NOMO-1 treated with dmso at 0.1 percent for 144 hours (cell line): ENCODE data around the gene C22orf15.

ENCODE experiments used
- DNase-seq: peaks from one replicate; lab custom pipeline; 2025; ENCODE audit not compliant: unreplicated experiment; lab: John Stamatoyannopoulos, UW

The C22orf15 gene

DNA sequence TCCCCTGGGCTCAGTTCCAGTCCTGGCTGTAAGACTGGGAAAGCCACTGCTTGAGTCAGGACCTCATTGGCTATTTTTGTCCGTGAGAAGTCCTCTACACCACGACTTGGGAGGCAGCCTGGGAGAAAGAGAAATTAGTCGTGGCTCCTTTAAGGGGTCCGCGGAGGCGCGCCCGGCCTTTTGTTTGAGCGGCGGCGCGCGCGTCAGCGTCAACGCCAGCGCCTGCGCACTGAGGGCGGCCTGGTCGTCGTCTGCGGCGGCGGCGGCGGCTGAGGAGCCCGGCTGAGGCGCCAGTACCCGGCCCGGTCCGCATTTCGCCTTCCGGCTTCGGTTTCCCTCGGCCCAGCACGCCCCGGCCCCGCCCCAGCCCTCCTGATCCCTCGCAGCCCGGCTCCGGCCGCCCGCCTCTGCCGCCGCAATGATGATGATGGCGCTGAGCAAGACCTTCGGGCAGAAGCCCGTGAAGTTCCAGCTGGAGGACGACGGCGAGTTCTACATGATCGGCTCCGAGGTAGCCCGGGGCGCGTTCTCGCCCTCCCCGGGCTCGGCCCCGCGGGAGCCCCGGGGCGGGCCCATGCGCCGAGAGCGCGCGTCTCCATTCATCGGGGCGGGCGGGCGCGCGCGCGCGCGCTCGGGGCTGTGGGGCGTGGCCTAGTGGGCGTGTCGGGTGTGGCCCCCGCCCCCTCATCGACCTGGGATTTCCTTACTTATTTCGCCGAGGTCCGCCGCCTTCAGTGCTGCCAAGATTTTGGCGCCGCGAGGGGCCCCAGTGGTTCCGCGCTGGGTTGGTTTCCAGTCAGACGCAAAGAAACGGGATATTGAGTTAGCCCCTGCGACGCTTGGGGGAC, 24.2 kb downstream of the C22orf15 start, which contains the start of gene SMARCB1:
SMARCB1 (plus strand) TSS at position 215 of the 848 bp plus-strand sequence; CDS start at position 419, 204 bp downstream.
- peak; percentile 71 for DNase-seq

DNA sequence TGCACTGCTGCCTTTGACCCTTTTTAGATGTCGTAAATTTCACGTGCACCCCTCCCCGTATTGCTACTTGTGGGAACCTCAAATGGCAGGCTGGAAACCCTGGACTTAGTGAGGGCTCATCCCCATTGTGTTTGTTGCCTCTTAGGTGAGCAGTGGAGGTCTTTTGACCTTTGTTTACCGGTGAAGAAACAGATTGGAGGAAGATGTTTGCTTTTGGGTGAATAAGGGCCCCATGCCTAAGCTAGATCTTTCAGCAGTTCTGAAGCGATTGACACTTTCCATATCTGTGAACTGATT, 24.8 kb downstream of the C22orf15 start:
- DNase-seq: no peak

DNA sequence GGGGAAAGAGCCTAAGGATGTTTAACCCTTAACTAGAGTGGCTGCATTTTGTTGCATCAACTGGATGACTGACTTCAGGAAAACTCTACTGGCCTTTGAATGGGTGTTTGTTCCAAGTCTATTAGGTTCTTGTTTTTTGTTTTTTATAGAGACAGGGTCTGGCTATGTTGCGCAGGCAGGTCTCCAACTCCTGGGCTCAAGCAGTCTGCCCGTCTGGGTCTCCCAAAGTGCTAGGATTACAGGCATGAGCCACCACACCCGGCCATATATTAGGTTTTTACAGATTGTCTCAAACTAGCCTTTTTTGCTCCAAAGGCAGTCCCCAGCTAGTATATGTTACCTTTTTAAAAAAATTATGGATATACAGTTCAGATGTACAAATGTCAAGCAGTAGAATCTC, 25.1 kb downstream of the C22orf15 start:
- DNase-seq: no peak

DNA sequence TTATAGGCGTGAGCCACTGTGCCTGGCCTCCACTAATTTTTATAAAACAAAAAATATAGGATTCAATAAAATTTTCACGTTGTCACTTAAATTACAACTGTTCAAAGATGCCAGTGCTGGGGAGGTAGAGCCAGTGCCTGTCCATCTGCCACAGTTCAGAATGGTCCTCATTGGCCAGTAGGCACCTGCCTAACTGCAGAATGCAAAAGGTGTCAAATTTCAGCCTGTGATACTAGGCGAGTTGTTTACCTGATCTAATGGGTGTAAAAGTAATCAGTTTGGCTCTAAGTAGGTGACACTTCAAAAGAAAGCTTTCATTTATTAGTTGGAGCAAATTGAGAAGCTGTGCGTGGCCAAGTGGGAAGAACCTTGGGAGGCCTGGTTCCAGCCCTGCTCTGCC, 26.3 kb downstream of the C22orf15 start:
- DNase-seq: no peak

DNA sequence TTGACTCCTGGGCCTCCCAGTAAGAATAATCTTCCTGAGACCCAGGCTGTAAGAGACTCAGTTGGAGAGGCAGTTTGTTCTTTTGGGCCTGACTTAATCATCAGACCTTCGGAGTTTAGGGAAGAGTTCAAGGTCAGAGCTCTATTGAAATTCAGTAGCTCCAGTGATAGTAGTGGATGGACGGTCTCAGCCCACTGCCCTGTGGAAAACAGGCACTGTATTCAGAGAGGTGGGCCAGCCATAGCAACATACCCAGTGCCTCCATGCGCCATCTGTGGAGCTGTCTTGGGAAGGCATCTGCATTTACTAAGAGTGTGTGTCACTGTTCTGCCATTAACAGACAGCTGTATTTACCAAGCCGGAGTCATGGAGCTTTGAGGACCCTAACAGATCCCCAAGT, 26.8 kb downstream of the C22orf15 start:
- no peak for DNase-seq

DNA sequence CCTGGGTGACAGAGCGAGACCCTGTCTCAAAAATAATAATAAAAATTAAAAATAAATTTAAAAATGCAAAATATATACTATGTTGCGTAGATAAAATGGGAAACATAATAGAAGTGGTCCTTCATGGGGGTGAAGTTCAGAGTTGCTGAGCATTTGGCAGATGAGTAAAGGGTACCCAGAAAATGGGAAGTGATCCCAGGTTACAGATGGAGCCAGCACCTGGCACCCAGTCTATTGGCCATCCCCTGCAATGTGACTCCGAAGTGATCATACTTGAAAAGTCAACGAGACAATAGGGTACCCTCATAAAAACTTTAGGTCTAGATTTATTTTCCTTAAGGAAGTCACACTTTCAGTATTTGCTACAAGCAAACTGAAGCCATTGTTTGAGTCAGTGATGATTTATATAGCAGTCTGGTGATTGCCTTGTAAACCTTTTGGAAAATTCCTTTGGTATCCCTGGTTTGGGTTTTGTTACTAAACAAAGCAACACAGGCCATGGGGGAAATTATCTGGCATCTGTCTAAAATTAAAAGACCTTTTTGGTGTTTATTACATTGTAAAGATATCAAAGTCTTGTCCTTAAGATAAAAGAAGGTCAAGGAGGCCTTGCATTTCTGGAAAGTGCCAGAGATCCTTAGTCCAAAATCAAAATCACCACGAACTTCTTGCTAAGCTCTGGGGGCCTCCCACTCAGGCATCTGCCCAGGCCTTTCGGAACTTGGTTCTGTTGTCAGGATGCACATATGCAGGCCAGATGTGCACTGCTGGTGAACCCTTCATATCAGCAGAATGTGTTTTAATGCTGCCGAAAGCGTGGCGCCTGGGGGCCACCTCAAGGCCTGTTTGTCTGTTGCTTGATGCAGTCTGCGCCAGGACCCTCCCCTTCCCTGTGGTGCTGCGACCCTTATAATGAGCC, 28.3 kb downstream of the C22orf15 start:
- DNase-seq: no peak

DNA sequence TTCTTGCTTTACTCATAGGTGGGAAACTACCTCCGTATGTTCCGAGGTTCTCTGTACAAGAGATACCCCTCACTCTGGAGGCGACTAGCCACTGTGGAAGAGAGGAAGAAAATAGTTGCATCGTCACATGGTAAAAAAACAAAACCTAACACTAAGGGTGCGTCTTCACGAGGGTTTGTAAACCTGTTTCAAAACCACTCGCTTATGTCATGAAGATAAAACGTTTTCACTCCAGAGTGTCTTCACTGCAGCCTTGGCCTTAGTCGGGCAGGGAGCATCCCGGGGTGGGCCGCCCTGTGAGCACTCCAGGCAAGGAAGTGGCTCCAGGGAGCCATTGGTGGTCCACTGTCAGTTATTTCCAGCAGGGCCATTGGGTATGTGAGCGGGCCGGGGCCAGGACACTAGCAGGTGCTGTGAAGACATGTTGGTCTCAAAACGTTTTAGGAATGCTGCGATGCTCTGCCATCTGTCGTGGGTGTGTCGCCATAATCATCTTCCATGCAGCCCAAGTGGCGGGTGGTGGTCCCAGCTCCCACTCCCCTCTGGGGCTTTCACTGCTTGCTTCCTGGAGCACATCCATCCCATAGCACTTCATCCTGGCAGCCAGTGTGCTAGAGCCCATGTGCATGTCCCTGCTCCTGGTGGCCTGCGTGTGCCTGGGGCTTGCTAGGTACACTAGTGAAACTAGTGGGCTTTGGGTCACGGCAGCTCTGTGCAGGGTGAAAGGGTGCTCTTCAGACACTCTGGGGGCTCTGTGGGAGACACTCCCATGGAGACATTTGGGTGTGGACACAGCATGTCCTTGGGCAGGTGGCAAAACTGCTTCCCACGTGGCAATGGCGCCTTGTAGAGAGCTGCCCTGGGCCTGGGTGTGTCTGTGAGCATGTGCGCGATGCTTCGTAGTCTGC, 29.2 kb downstream of the C22orf15 start:
- no peak for DNase-seq

DNA sequence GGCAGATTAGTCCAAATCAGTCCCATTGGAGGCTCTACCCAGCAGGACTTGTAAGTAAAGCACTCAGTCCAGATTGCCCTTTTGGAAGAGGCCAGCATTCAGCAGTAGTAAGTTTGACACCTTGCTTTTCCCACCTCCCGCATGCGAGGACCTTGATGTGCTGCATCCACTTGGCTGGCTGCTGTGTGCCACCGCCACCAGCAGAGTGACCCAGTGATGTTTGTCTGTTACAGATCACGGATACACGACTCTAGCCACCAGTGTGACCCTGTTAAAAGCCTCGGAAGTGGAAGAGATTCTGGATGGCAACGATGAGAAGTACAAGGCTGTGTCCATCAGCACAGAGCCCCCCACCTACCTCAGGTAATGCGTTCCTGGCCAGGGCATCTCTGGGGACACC, 30.5 kb downstream of the C22orf15 start:
- no peak for DNase-seq

DNA sequence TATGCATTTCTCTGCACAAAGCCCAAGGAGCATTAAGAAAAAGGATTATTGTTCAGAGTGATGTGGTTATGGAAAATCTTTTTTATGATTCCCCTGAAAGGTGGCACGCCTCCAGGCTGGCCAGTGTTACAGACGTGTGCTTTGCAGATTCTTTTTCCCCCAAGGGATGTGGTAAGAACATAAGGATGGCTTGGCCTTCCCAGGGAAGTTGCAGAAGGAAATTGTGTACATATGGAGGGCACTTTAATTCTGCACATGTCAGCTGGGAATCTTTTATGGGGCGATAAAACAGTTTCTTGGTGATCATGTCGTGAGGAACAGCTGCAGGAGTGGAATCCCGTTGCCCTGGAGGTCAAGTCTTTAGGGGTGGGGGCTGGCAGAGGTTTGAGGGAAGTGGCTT, 33.7 kb downstream of the C22orf15 start:
- no peak for DNase-seq

DNA sequence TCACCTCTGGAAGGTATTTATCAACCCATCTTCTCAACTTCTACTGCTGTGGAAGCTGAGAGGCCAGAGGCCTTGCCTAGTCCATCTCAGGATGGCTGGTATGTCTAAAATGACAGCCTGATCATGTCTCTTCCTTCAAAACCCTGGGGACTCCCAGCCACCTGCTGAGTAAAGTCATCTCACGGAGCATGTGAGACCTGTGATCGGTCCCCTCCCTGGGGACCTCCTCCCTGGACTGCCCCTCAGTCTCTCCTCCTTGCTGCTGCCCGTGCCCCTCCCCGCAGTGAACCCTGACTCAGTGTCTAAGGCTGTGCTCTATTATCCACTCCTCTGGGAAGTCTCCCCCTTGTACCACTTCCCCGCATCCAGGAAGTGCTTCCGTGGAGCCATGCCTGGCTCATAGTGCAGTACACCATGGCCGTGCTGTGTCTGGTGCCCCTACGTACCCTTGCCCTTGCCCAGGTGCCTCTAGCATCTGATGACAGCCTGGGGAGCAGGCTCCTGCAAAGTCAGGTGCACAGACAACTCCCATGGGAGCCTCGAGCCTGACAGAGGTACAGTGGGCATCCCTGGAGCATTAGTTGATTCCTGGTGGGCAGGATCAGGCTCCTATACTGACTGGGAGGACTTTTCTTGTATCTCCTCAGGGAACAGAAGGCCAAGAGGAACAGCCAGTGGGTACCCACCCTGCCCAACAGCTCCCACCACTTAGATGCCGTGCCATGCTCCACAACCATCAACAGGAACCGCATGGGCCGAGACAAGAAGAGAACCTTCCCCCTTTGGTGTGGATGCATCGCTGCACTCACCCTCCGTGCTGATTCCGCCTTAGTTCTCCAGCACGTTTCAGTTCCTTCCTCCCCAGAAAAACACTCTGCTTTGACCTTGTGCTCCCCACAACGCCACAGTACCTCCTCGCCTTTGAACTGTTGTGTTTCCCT, 37.8 kb downstream of the C22orf15 start:
- DNase-seq: no peak

DNA sequence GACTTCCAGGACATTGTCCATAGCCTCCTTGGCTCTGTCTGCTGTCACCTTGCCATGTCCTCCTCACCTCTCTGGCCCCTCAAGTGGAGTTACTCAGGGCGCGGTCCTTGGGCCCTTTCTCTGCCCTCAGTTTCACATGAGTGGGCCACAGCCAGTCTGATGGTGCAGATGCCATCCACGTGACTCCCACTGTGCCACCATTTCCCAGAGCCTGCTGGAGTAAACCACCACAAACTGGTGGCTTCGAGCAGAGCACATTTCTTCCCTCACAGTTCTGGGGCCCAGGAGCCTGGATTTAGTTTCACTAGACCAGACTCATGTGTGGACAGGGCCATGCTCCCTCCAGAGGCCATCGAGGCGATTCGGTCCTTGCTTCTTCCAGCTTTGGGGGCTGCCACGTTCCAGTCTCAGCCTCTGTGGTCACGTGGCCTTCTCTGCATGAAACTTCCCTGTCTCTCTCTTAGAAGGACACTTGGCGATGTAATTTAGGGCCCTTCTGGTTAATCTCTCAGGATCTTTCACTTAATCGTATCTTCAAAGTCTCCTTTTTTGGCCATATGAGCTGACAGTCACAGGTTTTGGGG, 38.5 kb downstream of the C22orf15 start:
- no peak for DNase-seq

DNA sequence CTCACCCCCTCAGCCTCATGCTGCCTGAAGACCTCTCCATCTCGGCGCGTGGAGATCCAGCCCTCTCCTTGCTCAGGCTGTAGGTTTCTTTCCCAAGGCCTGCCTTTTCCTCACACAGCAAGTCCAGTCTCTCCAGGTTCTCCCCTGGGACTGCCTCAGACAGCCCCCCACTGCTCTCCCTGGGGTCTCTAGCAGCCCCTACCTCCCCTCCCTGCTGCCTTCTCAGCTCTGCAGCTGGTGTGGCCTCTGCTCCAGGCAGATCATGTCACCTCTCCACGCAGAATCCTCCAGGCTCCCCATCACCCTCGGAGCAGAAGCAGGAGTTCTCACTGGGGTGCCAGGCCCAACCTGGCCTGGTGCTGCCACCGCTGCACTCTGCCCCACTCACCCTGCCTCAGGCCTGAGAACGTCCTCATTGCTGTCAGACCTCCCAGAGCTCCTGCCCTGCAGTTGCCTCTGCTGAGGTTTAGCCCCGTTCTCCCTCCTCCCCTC, 39.1 kb downstream of the C22orf15 start:
- DNase-seq: no peak

DNA sequence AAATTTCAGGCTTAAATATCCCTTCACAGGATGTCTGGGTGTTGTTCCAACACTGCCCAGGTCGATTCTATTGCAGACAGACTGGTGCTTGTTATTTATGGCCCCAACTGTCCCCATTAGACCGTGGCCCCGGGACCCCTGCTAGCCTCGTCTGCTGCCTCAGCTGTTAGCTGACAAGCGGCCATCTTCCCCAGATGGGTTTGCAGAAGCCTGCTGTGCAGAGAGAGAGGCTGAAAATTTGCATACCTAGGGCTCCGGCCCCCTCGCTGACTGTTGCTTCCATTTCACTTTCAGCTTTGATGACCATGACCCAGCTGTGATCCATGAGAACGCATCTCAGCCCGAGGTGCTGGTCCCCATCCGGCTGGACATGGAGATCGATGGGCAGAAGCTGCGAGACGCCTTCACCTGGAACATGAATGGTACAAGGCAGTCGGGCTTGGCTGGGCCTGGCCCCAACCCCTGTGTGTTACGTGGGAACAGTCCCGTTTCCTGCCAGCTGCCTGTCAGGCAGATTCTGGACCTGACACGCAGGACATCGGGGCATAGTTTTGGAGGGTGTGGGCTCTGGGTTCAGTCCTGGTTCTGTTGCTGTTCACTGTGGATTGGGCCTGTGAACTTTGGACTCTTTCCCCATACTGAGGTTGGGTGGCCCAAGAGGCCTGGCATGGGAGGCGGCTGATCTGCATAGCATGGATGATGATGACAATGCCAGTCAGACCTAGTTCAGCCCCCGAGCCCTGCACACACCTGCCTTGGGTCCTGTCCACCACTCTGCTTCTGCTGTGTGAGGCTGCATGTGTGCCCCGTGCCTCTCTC, 40.4 kb downstream of the C22orf15 start:
- DNase-seq: no peak

DNA sequence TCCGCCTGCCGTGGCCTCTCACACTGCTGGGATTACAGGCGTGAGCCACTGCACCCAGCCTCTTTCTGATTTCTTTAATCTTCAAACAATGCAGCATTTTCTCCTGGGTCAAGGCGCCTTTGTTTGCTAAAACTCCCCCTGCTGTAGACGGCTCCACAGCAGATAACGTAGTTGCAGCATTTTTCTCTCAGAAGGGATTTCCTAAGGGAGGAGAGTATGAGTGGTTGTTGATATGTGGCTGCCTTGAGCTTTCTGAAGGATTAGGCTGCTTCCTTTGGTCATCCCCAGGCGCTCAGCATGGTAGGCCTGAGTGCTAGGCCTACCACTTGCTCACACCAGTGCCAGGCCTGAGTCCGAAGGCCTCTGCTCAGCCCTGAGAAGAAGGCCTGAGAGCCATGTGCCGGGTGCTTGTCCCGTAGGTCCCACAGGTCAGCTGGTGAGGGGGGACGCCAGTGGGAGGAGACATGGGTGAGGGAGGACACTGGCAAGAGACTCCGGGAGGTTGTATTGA, 42.0 kb downstream of the C22orf15 start:
- no peak for DNase-seq

DNA sequence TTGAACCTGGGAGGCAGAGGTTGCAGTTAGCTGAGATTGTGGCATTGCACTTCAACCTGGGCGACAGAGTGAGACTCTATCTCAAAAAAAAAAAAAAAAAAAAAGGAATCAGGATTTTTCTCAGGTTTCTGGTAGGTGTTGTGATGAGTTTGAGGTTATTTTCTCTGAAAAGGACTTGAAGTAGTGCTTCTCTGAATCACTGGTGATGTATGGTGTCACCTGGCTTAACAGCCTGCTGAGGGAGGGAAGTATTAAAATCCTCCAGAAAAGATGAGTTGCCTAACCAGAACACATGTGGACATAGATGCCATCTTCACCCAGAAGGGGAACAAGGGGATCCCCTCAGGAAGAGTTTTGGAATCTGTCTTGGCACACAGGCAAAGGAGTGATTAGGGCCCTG, 44.0 kb downstream of the C22orf15 start:
- no peak for DNase-seq

DNA sequence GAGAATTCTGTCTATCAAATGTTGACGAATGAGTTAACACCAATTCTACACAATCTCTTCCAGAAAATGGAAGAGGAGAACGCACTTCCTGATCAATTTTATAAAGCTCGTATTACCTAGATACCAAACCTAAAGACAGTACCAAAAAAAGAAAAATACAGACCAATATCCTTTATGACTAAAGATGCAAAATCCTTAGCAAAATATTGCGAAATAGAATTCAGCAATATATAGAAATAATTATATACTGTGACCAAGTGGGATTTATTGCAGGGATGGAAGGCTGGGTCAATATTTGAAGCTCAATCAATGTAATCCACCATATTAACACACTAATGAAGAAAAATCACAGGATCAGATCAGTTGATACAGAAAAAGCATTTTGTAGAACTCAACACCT, 49.6 kb downstream of the C22orf15 start:
- DNase-seq: no peak
